Measurements from ENCODE around the gene WDR13.
"Not testable (repeated sequence)": the region's sequence is repeated elsewhere in the genome, so short reads cannot be mapped to it uniquely, and the experiment has no call there.

Gene WDR13

DNA sequence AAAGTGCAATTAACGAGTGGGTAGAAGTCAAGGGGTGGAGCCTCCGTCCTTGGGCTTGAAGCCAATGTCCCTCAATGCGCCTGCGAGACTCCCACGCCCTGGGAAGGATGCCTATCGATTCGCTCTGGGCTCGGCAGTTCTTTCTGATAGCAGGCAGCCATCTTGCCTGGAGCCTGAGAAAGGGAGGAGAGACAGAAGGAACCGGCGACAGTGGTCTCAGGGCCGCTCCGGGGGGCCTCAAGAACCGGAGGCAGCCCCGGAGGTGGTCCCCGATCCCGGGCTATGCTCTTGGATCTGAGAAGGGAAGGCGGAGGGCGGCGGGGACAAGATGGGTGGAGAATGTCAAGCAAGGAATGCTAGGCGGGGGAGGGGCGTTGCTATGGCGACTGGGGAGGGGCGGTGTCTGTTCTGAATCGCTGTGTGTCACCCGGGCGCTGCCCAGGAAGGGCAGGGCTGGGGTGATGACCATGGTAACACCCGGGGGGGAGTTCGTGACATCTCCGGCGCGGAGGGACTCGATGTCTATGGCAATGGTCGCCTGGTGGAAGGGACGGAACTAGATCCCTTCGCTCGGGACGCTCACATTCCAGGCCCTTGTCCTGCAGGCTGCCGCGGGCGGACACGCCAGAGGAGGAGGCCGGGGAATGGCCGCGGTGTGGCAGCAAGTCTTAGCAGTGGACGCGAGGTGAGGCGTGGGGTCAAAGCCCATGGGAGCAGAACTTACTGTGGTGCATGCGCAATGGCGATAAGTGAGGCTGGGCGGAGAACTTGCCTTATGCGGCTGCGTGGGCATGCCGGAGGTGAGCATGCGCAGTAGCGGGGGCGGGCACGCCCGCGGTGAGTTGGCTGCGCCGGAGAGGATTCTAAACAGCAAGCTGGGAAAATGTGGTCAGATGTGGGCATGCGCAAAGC lies at the start of gene WDR13:
Gene WDR13 (plus strand): TSS at position 140 of the 912 bp plus-strand sequence. CDS start 505 bp downstream, at position 645.
- peak; percentile 87 to 91 for DNase-seq

DNA sequence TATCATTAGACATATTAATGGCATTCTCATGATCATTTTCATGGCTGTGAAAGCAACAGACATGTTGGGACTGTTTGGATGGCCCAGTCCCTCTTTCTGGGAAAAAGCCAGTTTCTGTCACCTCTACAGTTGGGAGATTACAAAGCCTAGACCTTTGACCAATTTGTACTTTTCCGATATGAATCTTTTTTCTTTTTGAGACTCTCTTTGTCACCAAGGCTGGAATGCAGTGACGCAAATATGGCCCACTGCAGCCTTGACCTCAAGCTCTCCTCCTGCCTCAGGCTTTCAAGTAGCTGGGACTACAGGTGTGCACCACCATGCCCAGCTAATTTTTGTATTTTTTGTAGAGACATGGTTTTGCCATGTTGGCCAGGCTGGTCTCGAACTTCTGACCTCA lies 48.4 kb upstream of the WDR13 start:
- no peak for DNase-seq

DNA sequence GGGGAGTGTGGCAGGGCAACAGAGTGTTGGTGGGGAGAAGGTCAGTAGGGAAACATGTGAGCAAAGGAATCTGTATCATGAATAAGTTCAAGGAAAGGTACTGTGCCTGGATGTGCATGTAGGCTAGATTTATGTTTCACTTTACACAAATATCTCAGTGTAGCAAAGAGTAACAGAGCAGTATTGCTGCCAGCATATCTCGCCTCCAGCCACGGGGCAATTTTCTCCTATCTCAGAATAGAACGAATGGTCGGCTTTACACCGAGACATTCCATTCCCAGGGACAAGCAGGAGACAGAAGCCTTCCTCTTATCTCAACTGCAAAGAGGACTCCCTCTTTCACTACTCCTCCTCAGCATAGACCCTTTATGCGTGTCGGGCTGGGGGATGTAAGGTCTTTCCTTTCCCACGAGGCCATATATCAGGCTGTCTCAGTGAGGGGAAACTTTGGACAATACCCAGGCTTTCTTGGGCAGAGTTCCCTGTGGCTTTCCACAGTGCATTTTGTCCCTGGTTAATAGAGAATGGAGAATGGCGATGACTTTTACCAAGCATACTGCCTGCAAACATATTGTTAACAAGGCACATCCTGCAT lies 41.5 kb upstream of the WDR13 start:
- DNase-seq: not testable (repeated sequence)

DNA sequence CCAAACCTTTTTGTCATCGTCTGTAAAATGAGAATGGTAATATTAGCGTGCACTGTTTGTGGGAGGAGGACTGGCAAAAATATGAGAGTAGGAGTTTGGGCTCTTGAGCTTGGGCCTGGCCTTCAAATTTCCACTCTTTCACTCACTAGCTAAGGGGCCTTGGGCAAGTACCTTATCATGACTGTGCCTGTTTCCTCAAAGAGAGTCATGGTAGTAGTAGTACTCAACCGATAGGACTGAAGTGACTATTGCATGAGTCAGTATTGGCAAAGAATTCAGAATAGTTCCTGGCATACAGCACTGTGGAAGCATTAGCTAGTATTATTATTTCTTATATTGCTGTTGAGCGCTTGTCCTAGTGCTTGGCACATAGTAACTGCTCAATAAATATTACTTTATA lies 39.0 kb upstream of the WDR13 start:
- DNase-seq: peak; percentile 6 to 63

DNA sequence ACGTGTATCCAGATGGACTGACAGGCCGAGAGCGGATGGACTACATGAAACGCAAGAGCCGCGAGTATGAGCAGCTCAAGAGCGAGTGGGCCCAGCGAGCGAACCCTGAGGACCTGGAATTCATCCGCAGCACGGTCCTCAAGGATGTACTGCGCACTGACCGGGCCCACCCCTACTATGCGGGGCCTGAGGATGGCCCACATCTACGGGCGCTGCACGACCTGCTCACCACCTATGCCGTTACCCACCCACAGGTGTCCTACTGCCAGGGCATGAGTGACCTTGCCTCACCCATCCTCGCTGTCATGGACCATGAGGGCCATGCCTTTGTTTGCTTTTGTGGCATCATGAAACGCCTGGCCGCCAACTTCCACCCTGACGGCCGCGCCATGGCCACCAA lies 37.7 kb upstream of the WDR13 start:
- DNase-seq: no peak

DNA sequence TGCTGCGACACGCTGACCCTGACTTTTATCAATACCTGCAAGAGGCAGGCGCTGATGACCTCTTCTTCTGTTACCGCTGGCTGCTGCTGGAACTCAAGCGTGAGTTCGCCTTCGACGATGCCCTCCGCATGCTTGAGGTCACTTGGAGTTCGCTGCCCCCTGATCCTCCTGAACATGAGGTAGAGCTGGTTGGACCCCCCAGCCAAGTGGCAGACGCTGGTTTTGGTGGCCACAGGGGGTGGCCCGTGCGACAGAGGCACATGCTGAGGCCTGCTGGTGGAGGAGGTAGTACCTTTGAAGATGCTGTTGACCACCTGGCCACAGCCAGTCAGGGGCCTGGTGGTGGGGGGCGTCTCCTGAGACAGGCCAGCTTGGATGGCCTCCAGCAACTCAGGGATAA lies 37.2 kb upstream of the WDR13 start:
- DNase-seq: no peak

DNA sequence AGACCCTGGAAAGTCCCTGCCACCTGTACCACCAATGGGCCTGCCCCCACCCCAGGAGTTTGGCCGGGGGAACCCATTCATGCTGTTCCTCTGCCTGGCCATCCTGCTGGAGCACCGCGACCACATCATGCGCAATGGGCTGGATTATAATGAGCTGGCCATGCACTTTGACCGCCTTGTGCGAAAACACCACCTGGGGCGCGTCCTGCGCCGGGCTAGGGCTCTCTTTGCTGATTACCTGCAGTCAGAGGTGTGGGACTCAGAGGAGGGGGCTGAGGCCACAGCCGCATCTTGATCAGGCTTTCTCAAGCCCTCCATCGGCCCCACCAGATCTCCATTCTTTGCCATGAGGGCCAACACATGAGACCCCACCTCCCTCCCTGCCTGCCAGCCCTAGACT lies 36.6 kb upstream of the WDR13 start:
- no peak for DNase-seq

DNA sequence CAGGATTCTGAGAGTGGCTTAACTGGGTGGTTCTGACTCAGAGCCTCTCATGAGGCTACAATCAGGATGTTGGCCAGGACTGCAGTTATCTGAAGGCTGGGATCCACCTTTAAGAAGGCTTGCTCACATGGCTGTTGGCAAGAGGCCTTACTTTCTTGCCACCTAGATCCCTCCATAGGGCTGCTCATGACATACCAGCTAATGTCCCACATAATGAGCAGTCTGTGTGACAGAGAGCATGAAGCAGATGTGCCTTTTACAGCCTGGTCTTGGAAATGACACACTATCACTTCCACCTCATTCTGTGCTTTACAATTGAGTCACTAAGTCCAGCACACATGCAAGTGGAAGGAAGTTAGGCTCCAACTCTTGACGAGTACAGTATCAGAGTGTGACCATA lies 27.3 kb upstream of the WDR13 start:
- DNase-seq: peak; percentile 8 to 33

DNA sequence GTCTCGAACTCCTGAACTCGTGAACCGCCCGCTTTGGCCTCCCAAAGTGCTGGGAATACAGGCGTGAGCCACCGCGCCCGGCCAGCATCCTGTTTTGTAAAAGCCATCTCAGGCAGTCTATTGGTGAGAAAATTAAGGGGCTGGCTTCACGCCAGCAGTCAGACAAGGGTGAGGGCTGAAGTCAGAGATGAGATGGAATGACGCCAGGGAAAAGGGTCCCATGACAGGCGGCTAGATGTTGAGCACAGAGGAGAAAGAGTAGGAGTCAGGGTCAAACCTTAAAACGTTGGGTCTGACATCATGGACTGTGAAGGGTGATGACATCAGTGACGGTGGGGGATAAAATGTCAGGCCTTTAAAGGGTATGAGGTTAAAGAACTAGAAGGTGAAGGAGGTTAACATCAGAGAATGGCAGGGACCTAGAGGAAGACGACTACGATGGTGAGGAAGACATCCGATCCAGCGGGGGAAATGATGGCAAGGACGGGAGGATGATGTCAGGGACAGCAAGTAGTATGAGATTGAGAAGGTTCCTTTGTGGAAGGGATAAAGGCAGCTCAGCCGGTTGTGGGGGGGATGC lies 23.5 kb upstream of the WDR13 start:
- peak; percentile 52 to 58 for DNase-seq

DNA sequence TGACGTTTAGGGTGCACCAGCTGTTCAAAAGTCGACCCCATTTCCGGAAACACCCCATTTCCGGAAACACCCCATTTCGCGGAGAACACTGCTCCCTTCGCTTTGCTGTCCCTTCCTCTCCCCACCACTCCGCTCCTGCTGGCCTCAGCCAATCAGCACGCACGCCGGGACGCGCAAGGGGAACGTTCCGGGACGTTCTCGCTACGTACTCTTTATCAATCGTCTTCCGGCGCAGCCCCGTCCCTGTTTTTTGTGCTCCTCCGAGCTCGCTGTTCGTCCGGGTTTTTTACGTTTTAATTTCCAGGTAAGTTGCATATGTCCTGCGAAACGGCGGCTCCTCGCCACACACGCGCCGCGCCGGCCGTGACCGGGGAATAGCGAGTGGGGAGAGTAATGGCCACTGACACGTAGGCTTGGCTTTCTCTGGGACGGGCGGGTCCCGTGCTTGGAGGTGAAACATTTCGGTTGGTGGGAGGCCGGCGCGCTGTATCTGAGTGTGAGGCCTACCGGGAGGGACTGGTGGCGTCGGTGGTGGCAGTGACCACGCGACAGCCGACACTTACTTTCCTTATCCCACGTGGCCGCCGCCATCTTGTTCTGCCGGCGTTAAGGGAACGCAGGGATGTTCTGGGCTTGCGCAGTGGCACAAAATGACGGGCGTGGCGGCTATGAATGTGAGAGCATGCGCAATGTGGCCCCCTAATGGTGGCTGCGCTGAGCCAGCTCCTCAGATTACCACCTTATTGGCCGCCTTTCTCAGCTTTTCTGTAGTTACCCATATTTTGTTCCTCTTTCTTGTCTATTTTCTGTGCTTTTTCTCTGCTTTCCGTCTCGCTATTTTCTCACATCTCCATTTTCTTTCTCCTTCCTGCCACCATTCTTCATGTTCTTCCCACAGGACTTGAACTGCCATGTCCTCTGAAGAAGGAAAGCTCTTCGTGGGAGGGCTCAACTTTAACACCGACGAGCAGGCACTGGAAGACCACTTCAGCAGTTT lies 22.7 kb upstream of the WDR13 start, which contains the start of gene RBM3:
Gene RBM3 (plus strand): TSS at position 215 of the 997 bp plus-strand sequence. CDS start 697 bp downstream, at position 912.
- peak; percentile 87 to 91 for DNase-seq

DNA sequence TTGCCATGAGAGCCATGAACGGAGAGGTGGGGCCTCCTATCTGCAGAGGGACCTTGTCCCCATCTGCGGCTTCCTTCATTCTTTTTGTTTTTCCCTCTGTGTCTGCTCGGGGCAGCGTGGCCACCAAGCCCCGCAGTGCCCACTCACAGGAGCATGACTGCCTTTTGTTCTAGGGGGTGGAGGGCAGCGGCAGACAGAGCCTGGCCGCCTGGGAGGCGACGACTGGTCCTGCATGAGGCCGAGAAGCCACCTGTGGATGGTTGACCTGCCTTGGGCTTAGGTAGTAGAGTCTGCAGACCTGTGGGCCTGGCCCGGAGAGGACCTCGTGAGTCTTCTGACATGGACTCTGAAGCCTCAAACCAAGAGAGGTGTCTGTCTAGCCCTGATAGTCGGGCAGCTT lies 21.6 kb upstream of the WDR13 start:
- no peak for DNase-seq

DNA sequence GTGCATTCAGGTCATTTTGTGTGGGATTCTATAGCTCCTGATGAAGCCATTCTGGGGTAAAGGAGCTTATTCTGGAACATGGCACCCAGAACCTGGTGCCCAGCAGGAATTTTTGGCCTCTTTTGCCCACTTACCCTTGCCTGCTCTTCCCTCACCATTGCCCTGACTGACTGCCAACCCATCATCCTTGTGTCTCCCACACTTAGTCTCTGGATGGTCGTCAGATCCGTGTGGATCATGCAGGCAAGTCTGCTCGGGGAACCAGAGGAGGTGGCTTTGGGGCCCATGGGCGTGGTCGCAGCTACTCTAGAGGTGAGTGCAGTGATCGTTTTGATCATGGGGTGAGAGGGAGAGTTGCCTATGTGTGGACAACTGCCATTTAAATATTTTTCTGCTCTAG lies 21.2 kb upstream of the WDR13 start:
- DNase-seq: no peak

DNA sequence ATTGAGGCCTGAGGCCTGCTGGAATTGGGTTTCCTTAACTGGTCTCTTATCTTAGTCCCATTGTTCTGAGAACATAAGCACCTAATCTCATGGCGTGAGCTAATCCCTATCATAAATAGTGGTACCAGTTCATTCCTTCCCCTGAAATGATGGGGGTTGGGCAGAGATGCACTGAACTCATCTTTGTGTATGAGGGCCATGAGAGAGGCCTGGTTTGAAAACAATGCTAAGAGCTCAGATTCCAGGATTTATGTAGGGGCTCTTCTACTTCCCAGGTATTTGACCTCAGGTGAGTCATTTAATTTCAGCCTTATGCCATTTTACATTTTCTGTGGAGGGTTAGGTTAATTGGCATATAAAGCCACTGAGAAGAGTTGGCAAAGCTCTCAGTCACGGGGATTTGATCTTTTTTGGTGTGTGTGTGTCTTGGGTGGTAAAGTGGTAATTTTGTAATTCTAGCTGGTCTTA lies 18.6 kb upstream of the WDR13 start:
- no peak for DNase-seq

DNA sequence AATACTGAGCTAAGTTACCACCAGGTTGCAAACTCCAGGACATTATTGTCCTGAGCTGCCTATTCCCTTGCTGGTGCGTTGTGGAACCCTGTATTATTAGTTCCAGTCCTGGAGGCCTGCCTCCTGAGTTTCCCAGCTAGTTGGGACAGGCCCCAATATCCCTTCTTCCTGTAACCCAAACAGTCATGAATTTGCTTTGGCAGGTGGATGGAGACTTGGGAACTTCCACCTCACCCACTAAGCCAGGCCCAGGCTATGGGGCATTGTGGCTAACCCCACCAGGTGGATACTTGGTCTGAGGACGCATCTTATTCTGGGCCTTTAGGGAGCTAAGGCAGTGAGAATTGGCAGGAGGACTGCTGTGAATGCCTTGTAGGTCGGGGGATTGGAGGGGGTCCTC lies 18.0 kb upstream of the WDR13 start:
- no peak for DNase-seq

DNA sequence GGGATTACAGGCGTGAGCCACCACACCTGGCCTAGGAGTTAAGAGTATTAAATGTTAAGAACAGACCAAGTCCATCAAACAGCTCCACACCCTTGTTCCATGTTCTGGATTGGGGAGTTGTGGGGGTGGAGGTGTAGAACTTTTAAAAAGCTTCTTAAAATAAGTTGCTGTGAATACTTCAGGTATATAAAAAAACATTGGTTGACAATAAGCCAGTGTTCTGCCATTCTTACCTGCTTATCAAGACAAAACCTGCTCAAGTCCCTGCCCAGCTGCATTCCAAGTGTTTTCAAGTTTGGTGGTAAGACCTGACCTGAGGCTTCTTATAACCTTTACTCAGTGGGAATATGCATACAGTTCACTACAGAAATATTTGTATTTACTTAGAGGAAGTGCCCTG lies 16.6 kb upstream of the WDR13 start:
- no peak for DNase-seq

DNA sequence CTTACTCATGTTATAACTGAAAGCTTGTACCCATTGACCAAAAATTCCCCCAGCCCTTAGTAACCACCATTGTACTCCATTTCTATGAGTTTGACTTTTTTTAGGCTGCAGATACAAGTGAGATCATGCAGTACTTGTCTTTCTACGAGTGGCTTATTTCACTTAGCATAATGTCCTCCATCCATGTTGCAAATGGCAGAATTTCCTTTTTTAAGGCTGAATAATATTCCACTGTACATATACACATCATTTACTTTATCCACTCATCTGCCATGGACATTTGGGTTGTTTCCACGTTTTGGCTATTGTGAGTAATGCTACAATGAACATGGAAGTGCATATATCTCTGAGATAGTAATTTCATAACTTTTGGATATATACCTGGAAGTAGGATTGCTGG lies 12.6 kb upstream of the WDR13 start:
- DNase-seq: no peak

DNA sequence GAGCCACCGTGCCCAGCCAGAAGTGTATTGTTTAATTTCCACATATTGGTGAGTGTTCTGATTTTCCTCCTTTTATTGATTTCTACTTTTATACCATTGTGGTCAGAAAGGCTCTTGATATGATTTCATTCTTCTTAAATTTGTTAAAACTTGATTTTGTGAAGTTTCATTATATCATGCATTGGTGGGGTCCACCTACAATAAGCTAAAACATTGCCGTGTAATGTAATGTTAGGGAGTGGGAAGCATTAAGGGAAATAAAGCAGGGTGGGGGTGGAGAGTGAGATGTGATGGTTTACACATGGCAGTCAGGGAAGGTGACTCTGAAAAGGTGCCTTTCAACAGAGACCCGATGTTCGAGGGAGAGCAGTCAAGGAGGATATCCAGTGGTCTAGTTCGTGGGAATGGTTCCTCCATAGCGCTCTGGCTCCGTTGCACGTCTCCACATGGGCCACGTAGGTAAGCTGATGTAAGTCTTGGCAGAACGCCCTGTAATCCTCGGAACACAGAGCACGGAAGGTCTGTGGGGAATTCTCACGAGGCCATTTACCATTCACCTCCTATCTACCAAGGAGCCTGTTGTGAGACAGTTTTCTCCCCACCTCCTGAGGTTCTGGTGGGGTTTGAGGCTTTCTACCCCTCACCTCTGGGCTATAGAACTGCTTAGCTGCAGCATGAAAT lies 7.7 kb upstream of the WDR13 start:
- DNase-seq: no peak

DNA sequence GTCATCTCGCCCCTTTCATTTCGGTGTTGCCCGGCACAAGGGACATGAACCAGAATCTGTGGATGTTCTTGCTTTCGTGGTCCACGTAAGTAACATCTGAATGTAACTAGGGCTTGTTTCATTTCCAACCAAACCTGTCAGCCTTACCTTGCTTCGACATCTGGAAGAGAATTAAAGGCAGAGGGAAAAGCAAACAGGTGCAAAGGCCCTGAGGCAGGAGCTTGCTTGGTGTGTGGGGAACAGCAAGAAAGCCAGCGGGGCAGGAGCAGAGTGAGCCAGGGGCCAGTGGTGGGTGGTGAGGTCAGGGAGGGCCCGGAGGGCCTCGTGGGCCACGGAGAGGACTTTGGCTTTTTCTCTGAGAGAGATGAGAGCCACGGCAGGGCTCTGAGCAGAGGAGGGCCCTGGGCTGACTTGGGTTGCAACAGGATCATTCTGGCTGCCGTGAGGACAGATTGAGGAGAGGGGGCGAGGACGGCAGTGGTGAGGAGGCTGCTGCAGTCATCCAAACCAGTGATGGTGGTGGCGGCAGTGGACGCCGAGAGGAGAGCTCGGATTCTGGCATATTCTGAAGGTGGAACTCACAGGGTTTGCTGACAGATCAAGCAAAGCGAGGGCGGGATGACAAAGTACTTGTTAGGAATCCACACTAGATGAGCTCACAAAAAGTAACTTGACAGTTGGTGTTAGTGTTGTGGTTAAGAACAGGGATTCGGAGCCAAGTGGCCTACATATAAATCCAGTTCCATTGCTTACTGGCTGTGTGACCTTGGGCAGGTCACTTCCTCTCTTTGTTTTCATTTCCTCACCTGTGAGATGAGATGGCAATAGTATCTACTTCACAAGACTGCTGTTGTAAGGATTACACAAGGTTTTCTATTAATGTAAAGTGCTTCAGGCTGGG lies 6.8 kb upstream of the WDR13 start:
- DNase-seq: no peak

DNA sequence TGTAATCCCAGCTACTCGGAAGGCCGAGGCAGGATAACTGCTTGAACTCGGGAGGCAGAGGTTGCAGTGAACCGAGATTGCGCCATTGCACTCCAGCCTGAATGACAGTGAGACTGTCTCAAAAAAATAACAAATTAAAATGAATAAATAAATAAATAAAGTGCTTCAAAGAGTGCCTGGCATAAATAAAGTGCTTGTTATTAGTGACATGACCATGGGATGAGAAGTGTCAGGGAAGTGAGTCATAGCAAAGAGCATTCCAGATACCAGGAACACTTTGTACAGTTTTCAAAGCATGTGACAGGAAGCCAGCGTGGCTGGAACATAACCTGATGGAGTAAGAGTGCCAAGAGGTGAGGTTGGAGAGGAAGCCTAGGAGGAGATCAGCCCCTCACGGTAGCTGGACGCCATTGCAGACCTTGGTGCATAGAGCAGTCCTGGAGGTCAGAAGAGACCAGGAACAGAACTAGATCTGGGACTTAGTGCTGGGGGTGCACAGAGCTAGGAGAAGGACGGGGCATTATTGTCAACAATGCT lies 6.0 kb upstream of the WDR13 start:
- no peak for DNase-seq

DNA sequence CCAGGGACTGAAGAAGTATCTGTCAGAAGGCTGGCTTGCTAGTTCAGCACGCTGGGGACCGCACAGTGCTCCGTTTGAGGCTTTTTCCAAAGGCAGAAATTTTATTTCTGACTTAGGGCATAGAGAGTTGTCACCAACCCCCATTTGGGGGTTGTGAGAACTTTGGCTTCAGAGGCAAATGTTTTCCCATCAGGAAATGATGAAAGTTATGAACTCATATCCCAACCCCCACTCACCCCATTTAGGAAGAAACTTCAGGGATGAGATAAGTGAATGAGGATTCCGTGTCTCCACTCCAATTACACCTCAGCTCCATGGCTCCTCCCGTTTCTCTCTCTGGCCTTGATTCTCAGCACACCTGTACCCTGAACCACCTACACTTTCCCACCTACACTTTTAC lies 4.3 kb upstream of the WDR13 start:
- DNase-seq: no peak

DNA sequence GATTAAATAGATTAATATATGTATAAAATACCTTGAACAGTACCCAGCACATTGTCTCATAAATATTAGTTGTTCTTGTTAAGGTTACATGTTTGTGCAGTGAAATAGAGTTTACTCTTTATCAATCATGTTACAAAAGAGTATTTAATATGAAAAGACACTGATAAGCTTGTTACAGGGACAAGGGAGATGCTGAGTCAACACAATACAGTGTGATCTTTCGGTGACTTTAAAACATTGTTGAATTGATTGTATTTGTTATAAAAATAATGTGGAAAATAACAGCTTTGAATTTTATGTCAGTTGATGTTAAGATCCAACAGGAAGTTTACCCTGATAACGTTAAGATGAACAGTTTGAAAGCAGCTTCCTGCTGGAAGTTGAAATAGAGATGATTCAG lies 1.4 kb upstream of the WDR13 start:
- no peak for DNase-seq
